HT1080 (cell line): ENCODE results near the gene HMCN1. TPM values are rescaled to one million over a fixed set of nuclear protein-coding genes. Genes with fewer than 3 reads are reported as not detected.
"Not testable (repeated sequence)": the region's sequence is repeated elsewhere in the genome, so short reads cannot be mapped to it uniquely, and the experiment has no call there.

Experiments used
- DNase-seq: peaks from one replicate; pipeline ENCODE4 v3.0.0-alpha.2; 2015; ENCODE audit warnings: low read depth
- total RNA-seq: library from RNA; depleted of rRNA; stranded (reverse); fragments of >200 nt; shearing (Covaris generic); gene quantifications from 2 replicates; pipeline ENCODE4 v1.2.3, GENCODE V29; 2014

The HMCN1 gene
- total RNA-seq, 1 experiment from 2014 or later: 0.21 TPM

DNA sequence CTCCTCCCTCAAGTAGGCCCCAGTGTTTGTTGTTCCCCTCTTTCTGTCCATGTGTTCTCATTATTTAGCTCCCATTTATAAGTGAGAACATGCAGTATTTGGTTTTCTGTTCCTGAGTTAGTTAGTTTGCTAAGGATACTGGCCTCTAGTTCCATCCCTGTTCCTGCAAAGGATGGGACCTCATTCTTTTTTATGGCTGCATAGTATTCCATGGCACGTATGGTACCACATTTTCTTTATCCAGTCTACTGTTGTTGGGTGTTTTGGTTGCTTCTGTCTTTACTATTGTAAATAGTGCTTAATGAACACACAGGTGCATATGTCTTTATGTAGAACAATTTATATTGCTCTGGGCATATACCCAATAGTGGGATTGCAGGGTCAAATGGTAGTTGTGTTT lies 408.0 kb downstream of the HMCN1 start:
- no peak for DNase-seq

DNA sequence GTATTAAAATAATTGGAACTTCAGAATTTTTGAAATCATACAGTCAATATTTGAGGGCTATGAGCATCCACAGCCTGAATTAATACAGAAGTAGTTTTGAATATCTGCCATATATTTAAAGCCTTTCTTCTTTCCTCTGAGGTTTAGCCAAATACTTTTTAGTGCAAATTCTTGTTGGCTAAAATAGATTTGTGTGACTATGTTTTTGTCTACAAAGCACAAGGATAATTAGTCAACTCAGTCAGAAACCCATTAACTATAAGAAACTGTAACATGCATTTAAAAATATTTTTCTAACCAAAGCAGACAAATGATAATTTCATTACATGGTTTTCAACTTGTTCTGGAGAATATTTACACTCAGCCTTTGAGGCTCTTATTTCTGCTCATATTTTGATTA lies 408.7 kb downstream of the HMCN1 start:
- no peak for DNase-seq

GRCh38 chr1:186143481-186143880 lies 409.3 kb downstream of the HMCN1 start:
- no peak for DNase-seq

GRCh38 chr1:186144505-186144904 lies 410.3 kb downstream of the HMCN1 start:
- no peak for DNase-seq

GRCh38 chr1:186146974-186147373 lies 412.8 kb downstream of the HMCN1 start:
- DNase-seq: no peak

DNA sequence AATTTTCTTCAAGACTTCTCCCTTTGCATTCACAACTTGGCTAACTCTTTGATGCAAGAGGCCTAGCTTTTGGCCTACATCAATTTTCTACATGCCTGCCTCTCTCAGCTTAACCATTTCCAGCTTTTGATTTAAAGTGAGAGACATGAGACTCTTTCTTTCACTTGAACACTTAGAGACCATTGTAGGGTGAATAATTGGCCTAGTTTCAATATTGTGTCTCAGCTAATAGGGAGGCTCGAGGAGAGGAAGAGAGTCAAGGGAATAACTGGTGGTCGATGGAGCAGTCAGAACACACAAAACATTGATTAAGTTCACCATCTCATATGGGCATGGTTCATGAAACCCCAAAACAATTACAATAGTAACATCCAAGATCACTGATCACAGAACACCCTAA lies 415.4 kb downstream of the HMCN1 start:
- DNase-seq: no peak

- DNase-seq: peak; percentile 4
Measured at GRCh38 chr1:186152227-186152619, 418.0 kb downstream of the HMCN1 start.

DNA sequence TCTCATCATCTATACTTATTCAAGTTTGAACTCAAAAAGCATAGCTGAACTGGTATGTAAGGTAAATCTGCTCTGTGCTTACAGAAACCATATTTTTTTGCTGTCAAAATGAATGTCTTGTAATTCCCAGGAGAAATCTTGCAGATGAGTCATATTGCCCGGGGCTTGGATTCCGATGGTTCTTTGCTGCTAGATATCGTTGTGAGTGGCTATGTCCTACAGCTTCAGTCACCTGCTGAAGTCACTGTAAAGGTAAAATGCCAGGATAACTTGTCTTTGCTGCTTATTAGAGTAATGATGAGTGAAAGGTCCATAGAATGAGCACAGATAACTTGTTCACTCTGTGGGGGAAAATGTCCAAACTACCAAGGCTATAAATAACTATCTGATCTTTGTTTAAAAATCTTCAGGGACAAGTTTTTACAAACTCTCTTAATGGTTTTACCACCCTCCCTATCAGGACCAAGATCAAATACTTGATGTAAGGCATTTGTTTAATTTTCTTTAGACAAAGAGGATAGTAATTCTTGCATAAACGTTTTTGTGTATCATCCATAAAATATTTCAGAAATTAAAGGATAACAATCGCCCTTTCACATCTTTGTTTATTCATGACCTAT lies 418.5 kb downstream of the HMCN1 start:
- peak; percentile 72 for DNase-seq

DNA sequence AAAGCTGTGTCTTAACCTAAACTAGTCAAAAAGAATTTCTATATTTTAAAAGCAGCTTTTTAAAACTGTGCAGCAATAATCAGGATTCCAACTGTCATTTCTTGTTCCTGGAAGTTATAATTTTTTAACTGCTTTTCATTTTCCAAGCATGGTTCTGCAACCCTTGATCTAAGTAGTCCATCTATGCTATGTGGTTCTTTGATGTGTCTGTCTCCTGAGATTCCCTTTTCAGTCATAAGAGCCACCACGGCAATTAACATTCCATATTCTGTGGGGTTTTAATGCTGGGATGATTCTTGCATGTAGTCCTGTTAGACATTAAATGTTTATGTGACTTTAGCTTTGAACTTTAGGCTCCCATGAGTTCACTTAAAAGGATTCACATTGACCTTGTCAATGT lies 420.5 kb downstream of the HMCN1 start:
- DNase-seq: no peak

DNA sequence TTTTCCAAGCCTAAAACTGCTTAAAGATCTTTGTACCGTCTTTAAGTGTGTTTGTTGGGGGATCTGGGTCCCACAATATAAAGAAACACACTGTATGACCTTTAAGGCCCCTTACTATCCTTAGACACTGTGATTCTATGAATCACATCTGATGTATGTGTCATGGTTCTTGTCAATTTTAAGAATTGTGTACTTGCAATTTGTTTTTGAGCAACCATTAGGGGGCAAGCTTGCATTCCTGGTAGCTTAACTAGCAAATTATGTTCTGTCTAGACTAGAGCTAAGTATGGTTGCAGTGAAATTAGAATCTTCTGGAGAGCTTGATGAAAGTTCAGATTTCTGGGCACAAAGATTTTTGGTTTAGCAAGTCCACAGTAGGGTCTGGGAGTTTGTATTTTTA lies 421.4 kb downstream of the HMCN1 start:
- DNase-seq: peak; percentile 75

GRCh38 chr1:186162895-186163294 lies 428.7 kb downstream of the HMCN1 start:
- DNase-seq: not testable (repeated sequence)

DNA sequence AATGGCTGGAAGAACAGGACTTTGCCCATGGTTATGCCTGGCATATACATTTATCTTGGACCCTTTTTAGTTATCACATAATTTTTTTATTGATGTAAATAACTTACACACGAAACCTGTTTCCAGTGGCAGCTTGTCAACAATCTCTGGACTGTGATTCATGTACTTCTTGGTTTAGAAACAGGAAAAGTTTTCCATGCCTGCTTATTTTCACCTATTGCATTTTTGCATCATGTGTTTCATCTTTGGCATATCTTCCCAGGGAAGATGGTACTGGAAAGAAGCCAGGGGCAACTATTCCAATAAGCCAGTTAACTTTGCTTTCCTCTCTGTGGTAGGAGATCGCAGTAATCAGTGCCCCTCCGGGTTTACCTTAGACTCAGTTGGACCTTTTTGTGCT lies 430.6 kb downstream of the HMCN1 start:
- no peak for DNase-seq

- DNase-seq: peak; percentile 65
Measured at GRCh38 chr1:186165303-186165702, 431.1 kb downstream of the HMCN1 start.

GRCh38 chr1:186167096-186167668 lies 433.0 kb downstream of the HMCN1 start:
- DNase-seq: no peak

DNA sequence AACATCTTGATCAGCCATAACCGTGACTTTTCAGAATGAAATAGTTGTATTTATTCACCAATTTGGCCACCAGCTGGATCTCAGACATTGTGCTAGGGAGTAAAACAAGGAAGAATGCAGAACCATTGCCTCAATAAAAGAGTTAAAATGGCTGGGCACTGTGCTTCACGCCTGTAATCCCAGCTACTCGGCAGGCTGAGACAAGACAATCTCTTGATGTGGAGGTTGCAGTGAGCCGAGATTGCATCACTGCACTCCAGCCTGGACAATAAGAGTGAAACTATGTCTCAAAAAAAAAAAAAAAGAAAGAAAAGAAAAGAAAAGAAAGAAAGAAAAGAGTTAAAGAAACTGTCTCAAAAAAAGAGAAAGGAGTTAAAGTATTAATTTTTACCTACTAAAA lies 441.4 kb downstream of the HMCN1 start:
- DNase-seq: no peak

DNA sequence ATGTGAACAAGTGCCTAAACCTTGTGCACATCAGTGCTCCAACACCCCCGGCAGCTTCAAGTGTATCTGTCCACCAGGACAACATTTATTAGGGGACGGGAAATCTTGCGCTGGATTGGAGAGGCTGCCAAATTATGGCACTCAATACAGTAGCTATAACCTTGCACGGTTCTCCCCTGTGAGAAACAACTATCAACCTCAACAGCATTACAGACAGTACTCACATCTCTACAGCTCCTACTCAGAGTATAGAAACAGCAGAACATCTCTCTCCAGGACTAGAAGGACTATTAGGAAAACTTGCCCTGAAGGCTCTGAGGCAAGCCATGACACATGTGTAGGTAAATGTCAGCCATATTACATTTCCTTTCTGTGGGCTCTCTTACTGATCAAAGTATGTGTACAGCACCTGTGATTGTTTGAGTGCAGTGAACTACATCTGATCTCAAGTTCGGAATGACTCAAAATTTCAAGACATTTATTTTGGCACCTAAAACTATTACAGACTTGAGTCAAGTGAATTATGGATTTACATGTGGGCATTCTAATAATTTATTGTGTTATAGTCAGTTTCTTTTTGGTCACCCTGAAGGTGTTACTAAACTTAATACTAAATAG lies 444.3 kb downstream of the HMCN1 start:
- no peak for DNase-seq

DNA sequence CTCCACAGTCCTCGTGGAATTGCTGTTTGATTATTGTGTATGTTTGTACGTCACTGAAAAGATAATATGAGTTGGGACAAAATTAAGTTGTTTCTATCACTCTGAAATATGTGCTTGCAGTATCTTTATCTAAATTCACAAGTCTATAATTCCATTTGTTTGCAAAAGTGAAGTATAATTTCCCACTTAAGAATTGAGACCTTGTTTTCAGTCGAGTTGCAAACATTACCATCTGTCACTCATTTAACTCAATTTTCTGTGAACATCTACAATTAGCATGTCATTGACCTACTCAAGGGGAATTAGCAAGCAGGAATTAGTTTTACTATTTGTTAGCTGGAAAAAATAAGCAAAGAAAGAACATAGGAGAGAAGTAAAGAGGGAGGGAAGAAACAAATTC lies 445.0 kb downstream of the HMCN1 start:
- no peak for DNase-seq

DNA sequence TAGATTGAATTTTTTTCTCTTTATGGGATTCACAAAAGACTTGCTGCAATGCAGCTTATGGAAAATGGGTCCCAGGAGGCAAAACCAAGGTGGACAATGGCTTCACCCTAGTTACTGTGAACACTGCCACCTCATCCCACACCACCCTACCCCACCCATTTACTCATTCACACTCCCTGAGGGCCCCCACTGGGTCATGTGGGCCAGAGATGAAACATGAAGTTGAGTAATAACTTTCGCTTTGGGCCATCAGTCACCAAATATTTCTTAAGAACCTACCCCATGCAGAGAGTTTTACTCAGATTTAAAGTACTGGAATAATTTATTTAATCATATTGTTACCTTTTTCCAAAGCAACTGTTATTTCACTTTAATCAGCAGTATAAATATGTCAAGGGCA lies 449.0 kb downstream of the HMCN1 start:
- DNase-seq: peak; percentile 83

DNA sequence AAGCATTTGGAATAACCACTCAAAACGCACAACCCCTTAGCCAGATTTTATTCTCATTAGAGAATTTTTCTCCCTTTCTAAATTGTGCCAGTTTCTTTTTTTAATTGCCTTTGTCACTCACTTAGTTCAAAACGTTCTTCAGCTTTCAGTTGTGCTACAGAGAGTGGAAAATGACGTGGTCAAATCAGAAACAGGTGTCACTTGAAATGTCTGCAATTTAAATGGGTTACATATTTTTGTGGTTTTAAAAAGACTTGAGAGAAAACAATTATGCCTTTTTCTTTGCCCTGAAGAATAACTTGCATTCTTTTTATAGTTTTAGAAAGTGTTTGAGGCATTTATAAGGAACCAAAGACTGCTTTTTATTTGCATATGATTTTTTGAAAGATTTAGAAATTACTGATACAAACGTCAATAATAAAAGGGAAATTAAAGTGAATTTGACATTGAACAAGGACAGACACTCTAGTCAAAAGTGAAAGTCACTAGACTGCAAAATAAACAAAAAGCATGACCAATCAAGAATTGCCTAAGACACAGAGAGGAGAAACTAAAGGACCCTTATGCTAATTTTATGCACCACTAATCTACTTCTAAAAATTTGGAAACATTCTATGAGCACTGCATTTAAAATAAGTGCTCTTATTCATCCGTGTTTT lies 449.9 kb downstream of the HMCN1 start:
- DNase-seq: no peak

DNA sequence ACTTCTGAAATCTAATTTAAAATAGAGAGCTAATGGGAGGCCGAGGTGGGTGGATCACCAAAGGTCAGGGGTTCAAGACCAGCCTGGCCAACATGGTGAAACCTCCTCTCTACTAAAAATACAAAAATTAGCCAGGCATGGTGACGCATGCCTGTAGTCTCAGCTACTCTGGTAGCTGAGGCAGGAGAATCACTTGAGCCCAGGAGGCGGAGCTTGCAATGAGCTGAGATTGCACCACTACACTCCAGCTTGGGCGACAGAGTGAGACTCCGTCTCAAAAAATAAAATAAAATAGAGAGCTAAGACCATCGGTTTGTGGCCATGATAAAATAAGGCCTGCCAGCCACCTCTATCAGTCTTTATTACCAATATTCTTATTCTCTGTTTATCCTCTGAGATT lies 452.1 kb downstream of the HMCN1 start:
- not testable (repeated sequence) for DNase-seq

- DNase-seq: no peak
Measured at GRCh38 chr1:186187601-186188000, 453.4 kb downstream of the HMCN1 start.

DNA sequence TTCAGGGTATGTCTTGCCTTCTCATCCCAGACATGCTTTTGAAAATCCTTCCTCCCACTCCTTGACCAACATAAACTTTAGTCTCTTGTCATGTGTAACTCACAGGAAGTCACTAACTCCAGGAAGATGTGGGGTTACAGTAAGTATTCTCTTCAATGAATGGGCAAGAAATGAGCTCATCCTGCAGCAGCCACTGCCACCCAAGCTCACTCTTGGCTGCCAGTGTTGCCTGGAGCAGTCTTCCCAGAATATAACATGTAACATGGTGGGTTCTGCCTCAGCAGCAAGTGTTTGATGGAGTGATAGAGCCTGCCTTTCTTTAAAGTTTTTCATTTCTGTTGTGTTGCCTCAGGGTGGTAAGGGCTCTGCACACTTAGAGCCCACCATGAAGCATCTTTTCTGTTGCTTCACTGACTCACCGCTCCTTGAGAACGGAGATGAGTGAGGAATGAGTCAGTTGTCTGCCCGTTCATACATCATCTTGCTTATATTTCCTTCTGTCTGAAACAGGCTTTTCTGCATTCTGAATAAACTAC lies 453.9 kb downstream of the HMCN1 start:
- peak; percentile 97 for DNase-seq
